GOT3 (cell line): ENCODE data around the gene DUSP23.

Experiments used
- DNase-seq: peaks from one replicate; lab custom pipeline; 2025; ENCODE audit warnings: mixed read lengths; lab: John Stamatoyannopoulos, UW

DUSP23 gene

GRCh38 chr1:159828176-159828575 is 47.4 kb downstream of the DUSP23 start:
- DNase-seq, result no peak

- no peak for DNase-seq
These were observed 48.0 kb downstream of the DUSP23 start for GRCh38 chr1:159828581-159829272.

- DNase-seq, result no peak
These were observed 48.5 kb downstream of the DUSP23 start for GRCh38 chr1:159829273-159829634.

GRCh38 chr1:159829822-159830465 is 49.2 kb downstream of the DUSP23 start:
- no peak for DNase-seq

GRCh38 chr1:159830722-159831121 is 50.0 kb downstream of the DUSP23 start:
- DNase-seq, result no peak

GRCh38 chr1:159831412-159832141 is 50.8 kb downstream of the DUSP23 start:
- no peak for DNase-seq
